NOMO-1 (cell line): Measurements from ENCODE around the gene UNC5B.
"Not testable (repeated sequence)": the region's sequence is repeated elsewhere in the genome, so short reads cannot be mapped to it uniquely, and the experiment has no call there.

Experiments used
- DNase-seq, 2 experiments: peaks; one replicate each; lab custom pipeline; 2025; ENCODE audit not compliant: unreplicated experiment in 2 of 2; lab: John Stamatoyannopoulos, UW

The UNC5B gene

GRCh38 chr10:71293446-71294084 lies 81.2 kb downstream of the UNC5B start:
- no peak for DNase-seq

- DNase-seq = no peak
Measured at GRCh38 chr10:71294091-71294561, 81.8 kb downstream of the UNC5B start.

DNA sequence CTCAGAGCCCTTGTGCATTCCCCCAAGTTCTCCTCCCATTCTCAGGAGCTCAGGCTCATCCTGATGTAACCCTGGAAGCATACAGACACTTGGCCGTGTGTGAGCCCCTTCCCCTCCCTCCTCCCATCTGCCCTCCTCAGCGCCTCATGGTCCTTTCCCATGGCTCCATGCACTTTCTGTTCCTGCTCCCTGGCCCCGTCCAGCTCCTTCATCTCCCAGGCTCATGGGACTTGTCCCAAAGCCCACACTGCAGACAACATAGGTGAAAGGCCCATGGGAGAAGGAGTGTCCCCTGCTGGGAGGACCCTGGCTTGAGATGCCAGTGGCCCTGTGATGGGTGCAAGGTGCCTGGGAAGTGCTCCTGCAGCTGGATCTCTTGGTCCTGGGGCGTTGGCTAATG lies 82.5 kb downstream of the UNC5B start:
- DNase-seq = no peak

DNA sequence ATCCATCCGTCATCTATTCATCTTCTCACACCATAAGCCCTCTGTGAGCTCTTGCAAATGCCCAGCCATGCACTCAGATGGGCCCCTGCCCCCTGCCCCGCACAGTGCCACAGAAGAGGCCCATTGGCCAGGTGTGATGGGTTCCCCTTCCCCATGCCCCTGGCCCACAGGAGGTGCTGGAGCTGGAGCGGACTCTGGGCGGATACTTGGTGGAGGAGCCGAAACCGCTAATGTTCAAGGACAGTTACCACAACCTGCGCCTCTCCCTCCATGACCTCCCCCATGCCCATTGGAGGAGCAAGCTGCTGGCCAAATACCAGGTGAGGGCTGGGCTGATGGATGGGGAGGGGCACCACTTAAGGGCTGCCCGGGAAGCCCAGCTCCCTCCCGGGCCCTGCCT lies 83.3 kb downstream of the UNC5B start:
- DNase-seq = no peak

DNA sequence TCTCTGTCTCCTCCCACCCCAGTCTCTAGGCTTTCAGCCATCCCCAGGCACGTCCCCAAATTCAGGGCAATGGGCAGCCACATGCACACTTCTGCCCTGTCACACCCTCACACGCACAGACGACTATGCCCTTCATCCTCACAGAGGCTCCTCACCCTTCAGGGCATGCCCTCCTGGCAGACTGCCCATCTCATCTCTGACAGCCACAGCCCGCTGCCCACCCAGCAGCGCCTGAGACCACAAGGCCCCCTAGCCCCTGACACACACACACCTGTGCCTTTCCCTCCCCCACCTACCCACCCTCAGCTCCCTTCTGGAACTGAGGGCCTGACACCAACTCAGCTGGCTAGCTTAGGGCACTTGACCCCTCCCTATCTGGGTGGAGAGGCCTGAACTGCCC lies 83.7 kb downstream of the UNC5B start:
- no peak for DNase-seq

GRCh38 chr10:71296811-71297210 lies 84.4 kb downstream of the UNC5B start:
- not testable (repeated sequence) for DNase-seq

GRCh38 chr10:71297343-71297742 lies 85.0 kb downstream of the UNC5B start:
- DNase-seq = no peak

DNA sequence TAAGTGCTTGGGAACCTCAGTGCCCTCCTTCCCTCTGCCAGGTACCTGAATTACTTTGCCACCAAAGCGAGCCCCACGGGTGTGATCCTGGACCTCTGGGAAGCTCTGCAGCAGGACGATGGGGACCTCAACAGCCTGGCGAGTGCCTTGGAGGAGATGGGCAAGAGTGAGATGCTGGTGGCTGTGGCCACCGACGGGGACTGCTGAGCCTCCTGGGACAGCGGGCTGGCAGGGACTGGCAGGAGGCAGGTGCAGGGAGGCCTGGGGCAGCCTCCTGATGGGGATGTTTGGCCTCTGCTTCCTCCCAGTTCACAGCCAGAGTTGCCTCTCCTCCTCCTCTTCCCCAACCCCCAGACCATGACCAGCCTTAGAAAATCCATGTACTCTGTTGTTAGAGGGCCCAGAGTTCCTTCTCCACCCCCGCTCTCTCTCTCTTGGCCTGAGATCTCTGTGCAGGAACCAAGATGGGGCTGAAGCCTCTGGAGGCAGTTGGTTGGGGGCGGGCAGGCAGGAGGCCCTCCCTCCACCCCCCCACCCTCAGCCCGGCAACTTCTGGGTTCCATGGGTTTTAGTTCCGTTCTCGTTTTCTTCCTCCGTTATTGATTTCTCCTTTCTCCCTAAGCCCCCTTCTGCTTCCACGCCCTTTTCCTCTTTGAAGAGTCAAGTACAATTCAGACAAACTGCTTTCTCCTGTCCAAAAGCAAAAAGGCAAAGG lies 86.9 kb downstream of the UNC5B start:
- peak; percentile 77 to 89 for DNase-seq

DNA sequence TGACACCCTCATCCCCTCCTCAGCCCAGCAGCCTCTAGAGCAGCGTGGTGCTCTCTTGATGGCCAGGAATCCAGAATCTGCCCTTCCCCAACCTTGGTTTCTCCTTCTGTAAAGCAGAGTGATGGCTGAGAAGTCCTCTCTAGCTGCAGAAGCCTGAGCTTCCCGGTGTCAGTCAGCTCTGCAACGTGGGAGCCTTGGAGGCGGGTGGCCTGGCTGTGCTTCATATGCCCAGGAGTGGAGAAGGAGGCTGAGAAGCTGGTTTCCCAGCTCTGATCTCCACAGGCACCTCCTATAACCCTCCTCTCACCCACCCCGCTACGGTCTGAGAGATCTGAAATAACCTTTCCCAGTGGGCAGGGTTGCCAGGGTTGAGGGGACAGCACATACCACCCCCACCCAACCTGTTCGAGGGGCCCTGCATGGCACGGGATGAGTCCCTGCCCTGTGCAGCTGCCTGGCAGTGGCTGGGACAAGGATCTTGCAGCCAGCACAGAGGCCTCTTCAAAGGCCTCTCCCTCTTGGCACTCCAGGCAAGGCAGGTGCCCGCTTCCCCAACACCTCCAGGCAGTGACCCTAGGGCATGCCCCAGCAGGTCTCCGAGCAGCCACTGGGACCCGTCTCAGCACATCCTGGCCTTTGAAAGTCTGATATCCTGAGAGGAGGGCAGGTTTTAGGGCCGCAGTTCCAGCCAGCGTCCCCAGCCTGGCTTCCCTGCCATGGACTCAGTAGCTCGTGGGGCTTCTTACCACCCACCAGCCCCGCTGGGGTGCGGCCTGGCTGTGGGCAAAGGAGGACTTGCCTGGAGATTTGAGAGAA lies 88.4 kb downstream of the UNC5B start:
- no peak for DNase-seq

- DNase-seq = no peak
Measured at GRCh38 chr10:71301371-71301916, 89.1 kb downstream of the UNC5B start.

DNA sequence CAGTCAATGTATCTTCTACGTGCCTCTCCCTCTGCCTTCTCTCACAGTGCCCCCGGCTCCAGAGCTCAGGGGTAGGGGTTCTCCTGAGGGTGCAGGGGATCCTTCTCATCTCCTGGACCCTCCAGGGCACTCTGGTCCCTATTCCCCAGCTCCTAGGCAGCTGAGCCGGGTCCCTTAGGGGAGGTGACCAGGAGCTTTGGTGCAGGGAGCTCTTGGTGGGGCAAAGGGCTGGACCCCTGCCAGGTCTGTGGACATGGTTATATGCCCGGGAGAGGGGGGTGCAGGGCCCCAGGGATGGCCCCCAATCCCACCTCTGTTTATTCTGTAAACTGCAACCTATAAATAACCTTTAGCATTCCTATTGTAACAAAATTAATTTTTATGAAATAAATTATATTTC lies 90.1 kb downstream of the UNC5B start:
- DNase-seq = no peak

DNA sequence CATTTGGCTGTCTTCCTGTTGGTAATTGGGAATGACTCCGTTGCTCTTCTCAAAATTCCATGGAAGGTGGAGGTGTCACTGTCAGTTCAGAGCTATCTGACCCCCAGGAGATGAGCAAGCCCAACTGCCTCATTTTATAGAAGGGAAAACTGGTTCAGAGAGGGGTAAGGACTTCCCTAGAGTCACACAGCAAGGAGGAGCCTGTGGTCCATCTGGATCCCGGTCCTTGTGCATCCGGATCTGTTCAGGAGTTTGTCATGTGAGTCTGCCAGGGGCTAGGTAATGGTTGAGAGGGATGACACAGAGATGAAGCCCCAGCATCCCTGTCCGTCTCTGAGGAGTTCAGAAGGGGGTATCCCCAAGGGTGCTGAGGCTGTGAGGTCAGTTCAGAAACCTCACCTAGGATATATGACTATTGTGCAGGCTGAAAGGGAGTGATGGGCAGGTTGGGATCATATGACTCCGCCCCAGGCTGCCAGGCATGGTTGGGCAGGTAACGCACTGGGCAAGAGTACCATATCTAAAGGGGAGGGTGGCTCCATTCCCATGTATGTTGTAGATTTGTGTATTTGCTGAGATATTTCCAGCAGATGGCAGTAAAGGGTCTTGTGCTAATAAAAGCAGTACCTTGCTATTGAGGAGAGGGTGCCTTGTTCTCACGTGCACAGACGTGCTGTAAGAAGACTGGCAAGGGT lies 90.7 kb downstream of the UNC5B start:
- DNase-seq = peak; percentile 39 to 74

- no peak for DNase-seq
Measured at GRCh38 chr10:71303569-71303907, 91.2 kb downstream of the UNC5B start.

GRCh38 chr10:71304914-71305313 lies 92.5 kb downstream of the UNC5B start:
- DNase-seq = no peak

- DNase-seq = no peak
Measured at GRCh38 chr10:71306979-71307378, 94.6 kb downstream of the UNC5B start.

- DNase-seq = no peak
Measured at GRCh38 chr10:71307469-71308085, 95.2 kb downstream of the UNC5B start.

GRCh38 chr10:71308244-71308643 lies 95.9 kb downstream of the UNC5B start:
- DNase-seq = no peak

DNA sequence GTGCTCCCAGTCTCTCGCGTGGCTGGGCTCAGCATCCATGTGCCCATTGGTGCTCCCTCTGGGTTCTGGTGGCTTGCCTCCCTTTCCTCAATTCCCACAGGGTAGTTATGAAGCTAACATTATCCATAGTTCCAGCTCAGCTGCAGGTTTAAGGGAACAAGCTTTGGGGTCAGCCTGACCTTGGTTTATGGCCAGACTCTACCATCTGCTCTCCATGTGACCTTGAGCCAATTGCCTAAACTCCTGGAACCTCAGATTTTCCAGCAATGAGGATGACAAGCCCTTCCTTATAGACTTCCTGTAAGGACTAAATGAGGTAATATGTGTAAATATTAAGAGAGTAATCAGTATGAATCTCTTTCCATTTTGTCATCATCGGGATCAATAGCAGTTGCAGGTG lies 96.6 kb downstream of the UNC5B start:
- DNase-seq = no peak

DNA sequence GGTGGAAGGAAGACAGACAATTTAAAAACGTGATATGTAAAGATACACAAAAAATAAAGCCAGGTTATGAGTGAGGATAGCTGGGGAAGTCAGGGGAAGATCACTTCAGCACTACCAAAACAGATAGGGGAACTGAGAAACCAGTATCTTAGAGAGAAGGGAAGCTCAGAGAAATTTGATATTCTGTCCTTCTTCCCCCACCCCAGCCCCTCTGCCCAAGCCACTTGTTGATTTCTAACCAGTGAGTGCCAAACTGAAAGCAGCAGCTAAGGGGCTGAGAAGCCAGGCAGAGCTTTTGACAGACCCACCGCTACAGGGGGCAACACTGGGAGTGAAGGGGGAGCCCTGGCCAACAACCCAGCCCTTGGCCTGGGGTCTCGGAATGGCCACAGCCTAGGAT lies 97.5 kb downstream of the UNC5B start:
- peak in 1 of 2 experiments; percentile 2 for DNase-seq

GRCh38 chr10:71312220-71312619 lies 99.8 kb downstream of the UNC5B start:
- DNase-seq = no peak
